Fibroblast of lung (primary cell): Measurements from ENCODE around the gene LPCAT1. TPM values are rescaled to one million over a fixed set of nuclear protein-coding genes. Genes with fewer than 3 reads are reported as not detected.

Experiments used
- DNase-seq, 2 donors: peaks; one replicate each; pipeline versions ENCODE4 v3.0.0 to v3.0.0-alpha.2; 2010; ENCODE audit warnings: low read depth in 2 of 2
- H2AFZ ChIP-seq: 2 replicates; pipeline ENCODE4 v1.5.1; 2012; ENCODE audit warnings: low read length, control low read depth, inconsistent platforms
- H3K27ac ChIP-seq: 2 replicates; pipeline ENCODE4 v1.5.1; 2011; ENCODE audit warnings: low read length, control low read depth; ENCODE audit not compliant: insufficient read depth
- H3K27me3 ChIP-seq: 2 replicates; pipeline ENCODE4 v1.5.1; 2011; ENCODE audit warnings: mild to moderate bottlenecking, low read length; ENCODE audit not compliant: control insufficient read depth, insufficient read depth
- H3K36me3 ChIP-seq: 2 replicates; pipeline ENCODE4 v1.5.1; 2011; ENCODE audit warnings: low read length; ENCODE audit not compliant: control insufficient read depth, insufficient read depth
- H3K4me1 ChIP-seq: 2 replicates; pipeline ENCODE4 v1.5.1; 2011; ENCODE audit warnings: low read length; ENCODE audit not compliant: control insufficient read depth, insufficient read depth; ENCODE audit errors: extremely low read depth
- H3K4me2 ChIP-seq: 2 replicates; pipeline ENCODE4 v1.5.1; 2011; ENCODE audit warnings: low read length, control low read depth; ENCODE audit not compliant: insufficient read depth; ENCODE audit errors: extremely low read depth
- H3K4me3 ChIP-seq, 4 experiments: fragments of 200-600 bp in 1 of 4; sonication (generic) in 1 of 4; replicated peaks in 1 of 4; 2 replicates each; pipeline ENCODE4 v1.5.1; 2011 to 2016; ENCODE audit warnings: low read length in 4 of 4, low read depth in 3 of 4, mild to moderate bottlenecking in 3 of 4, control low read depth in 2 of 4, inconsistent platforms in 1 of 4, mixed read lengths in 1 of 4; ENCODE audit not compliant: insufficient read depth in 1 of 4; ENCODE audit errors: control extremely low read depth in 1 of 4
- H3K79me2 ChIP-seq: 2 replicates; pipeline ENCODE4 v1.5.1; 2012; ENCODE audit warnings: mild to moderate bottlenecking, low read length, inconsistent platforms; ENCODE audit not compliant: control insufficient read depth, insufficient read depth
- H3K9ac ChIP-seq: 2 replicates; pipeline ENCODE4 v1.5.1; 2011; ENCODE audit warnings: mild to moderate bottlenecking, low read length, control low read depth; ENCODE audit not compliant: insufficient read depth
- H3K9me3 ChIP-seq: 2 replicates; pipeline ENCODE4 v1.5.1; 2012; ENCODE audit warnings: low read depth, low read length; ENCODE audit not compliant: control insufficient read depth, insufficient read depth
- H4K20me1 ChIP-seq: 2 replicates; pipeline ENCODE4 v1.5.1; 2011; ENCODE audit warnings: low read length; ENCODE audit not compliant: control insufficient read depth, insufficient read depth; ENCODE audit errors: extremely low read depth
- CTCF ChIP-seq, 2 donors: IDR thresholded peaks in 1 of 2; conservative IDR thresholded peaks in 1 of 2; 1 replicate in 1 of 2; 2 replicates in 1 of 2; pipeline ENCODE4 v1.5.1; 2011 to 2012; ENCODE audit warnings: low read length in 2 of 2, control low read depth in 1 of 2, inconsistent platforms in 1 of 2, low read depth in 1 of 2, mild to moderate bottlenecking in 1 of 2
- EZH2 ChIP-seq: IDR thresholded peaks from 2 replicates; pipeline ENCODE4 v1.5.1; 2012; ENCODE audit warnings: low read length, control low read depth, mild to moderate bottlenecking; ENCODE audit errors: missing control alignments
- polyA plus RNA-seq, 2 donors: library from polyadenylated mRNA; depleted of rRNA in 1 of 2; stranded (reverse) in 1 of 2; unstranded in 1 of 2; fragments of >200 nt; gene quantifications; 2 replicates each; pipeline ENCODE4 v1.2.1, GENCODE V29; 2011 to 2012; ENCODE audit warnings: missing spikeins in 1 of 2
- total RNA-seq: library from RNA; depleted of rRNA; stranded (reverse); fragments of >200 nt; gene quantifications from 2 replicates; pipeline ENCODE4 v1.2.1, GENCODE V29; 2014

Gene LPCAT1
- total and polyA plus RNA-seq, 2 donors (not counting 1 experiment from before 2014, with no cell fraction given), result 50.8 to 65.2 TPM

- no peak for DNase-seq
- H3K4me3 ChIP-seq, result no peak overlapping the region
- TF ChIP-seq EZH2 (no peak), CTCF (conservative IDR thresholded peaks at IDR 0.05 in 1 of 2, IDR thresholded peaks at IDR 0.05 in 1 of 2; ENCODE audit: low read depth in 1 of 2, low read length in 2 of 2) (no peak)
Measured at GRCh38 chr5:1463326-1464095, 60.2 kb downstream of the LPCAT1 start.

GRCh38 chr5:1462358-1462757 lies 61.4 kb downstream of the LPCAT1 start:
- H4K20me1 ChIP-seq, result no peaks in the 10 kb centered on the region
- H3K36me3 ChIP-seq, result peaks cover 39% of the 10 kb centered on the region
- no peaks in the 10 kb centered on the region for H3K9me3 ChIP-seq
- no peak overlapping the region for H3K4me2 ChIP-seq
- H3K9ac ChIP-seq, result no peak overlapping the region
- H2AFZ ChIP-seq, result no peak overlapping the region
- no peaks in the 10 kb centered on the region for H3K79me2 ChIP-seq
- no peak overlapping the region for H3K4me3 ChIP-seq
- H3K27me3 ChIP-seq, result no peaks in the 10 kb centered on the region
- no peak overlapping the region for H3K27ac ChIP-seq
- H3K4me1 ChIP-seq, result no peaks in the 10 kb centered on the region
- no peak for DNase-seq
- TF ChIP-seq EZH2 (no peak), CTCF (conservative IDR thresholded peaks at IDR 0.05 in 1 of 2, IDR thresholded peaks at IDR 0.05 in 1 of 2; ENCODE audit: low read depth in 1 of 2, low read length in 2 of 2) (no peak)

More at GRCh38 chr5:1463326-1464095, 60.2 kb downstream of the LPCAT1 start:
- no peaks in the 10 kb centered on the region for H3K9me3 ChIP-seq
- H3K36me3 ChIP-seq, result peaks cover 42% of the 10 kb centered on the region
- no peaks in the 10 kb centered on the region for H3K79me2 ChIP-seq
- no peak overlapping the region for H2AFZ ChIP-seq
- no peaks in the 10 kb centered on the region for H4K20me1 ChIP-seq
- H3K4me1 ChIP-seq, result no peaks in the 10 kb centered on the region
- no peak overlapping the region for H3K4me2 ChIP-seq
- no peak overlapping the region for H3K9ac ChIP-seq
- no peak overlapping the region for H3K27ac ChIP-seq
- H3K27me3 ChIP-seq, result no peaks in the 10 kb centered on the region

- Histone ChIP-seq H3K27ac (no peak overlapping the region), H3K9me3 (no peaks in the 10 kb centered on the region), H4K20me1 (no peaks in the 10 kb centered on the region), H3K36me3 (peaks cover 34% of the 10 kb centered on the region), H3K9ac (no peak overlapping the region), H2AFZ (no peak overlapping the region), H3K4me2 (no peak overlapping the region), H3K4me3 (no peak overlapping the region), H3K4me1 (no peaks in the 10 kb centered on the region), H3K79me2 (no peaks in the 10 kb centered on the region), H3K27me3 (no peaks in the 10 kb centered on the region)
- no peak for DNase-seq
- TF ChIP-seq CTCF (conservative IDR thresholded peaks at IDR 0.05 in 1 of 2, IDR thresholded peaks at IDR 0.05 in 1 of 2; ENCODE audit: low read depth in 1 of 2, low read length in 2 of 2), result no peak
- no peak for TF ChIP-seq EZH2
Measured at GRCh38 chr5:1461396-1461795, 62.4 kb downstream of the LPCAT1 start.
